Fibroblast of lung (primary cell): ENCODE data around the gene CABP4. TPM values are rescaled to one million over a fixed set of nuclear protein-coding genes. Genes with fewer than 3 reads are reported as not detected.

ENCODE experiments used
- DNase-seq, 2 donors: peaks; one replicate each; pipeline versions ENCODE4 v3.0.0 to v3.0.0-alpha.2; 2010; ENCODE audit warnings: low read depth in 2 of 2
- H2AFZ ChIP-seq: 2 replicates; pipeline ENCODE4 v1.5.1; 2012; ENCODE audit warnings: low read length, control low read depth, inconsistent platforms
- H3K27ac ChIP-seq: 2 replicates; pipeline ENCODE4 v1.5.1; 2011; ENCODE audit warnings: low read length, control low read depth; ENCODE audit not compliant: insufficient read depth
- H3K27me3 ChIP-seq: 2 replicates; pipeline ENCODE4 v1.5.1; 2011; ENCODE audit warnings: mild to moderate bottlenecking, low read length; ENCODE audit not compliant: control insufficient read depth, insufficient read depth
- H3K36me3 ChIP-seq: 2 replicates; pipeline ENCODE4 v1.5.1; 2011; ENCODE audit warnings: low read length; ENCODE audit not compliant: control insufficient read depth, insufficient read depth
- H3K4me1 ChIP-seq: 2 replicates; pipeline ENCODE4 v1.5.1; 2011; ENCODE audit warnings: low read length; ENCODE audit not compliant: control insufficient read depth, insufficient read depth; ENCODE audit errors: extremely low read depth
- H3K4me2 ChIP-seq: 2 replicates; pipeline ENCODE4 v1.5.1; 2011; ENCODE audit warnings: low read length, control low read depth; ENCODE audit not compliant: insufficient read depth; ENCODE audit errors: extremely low read depth
- H3K4me3 ChIP-seq, 4 experiments: fragments of 200-600 bp in 1 of 4; sonication (generic) in 1 of 4; replicated peaks in 1 of 4; 2 replicates each; pipeline ENCODE4 v1.5.1; 2011 to 2016; ENCODE audit warnings: low read length in 4 of 4, low read depth in 3 of 4, mild to moderate bottlenecking in 3 of 4, control low read depth in 2 of 4, inconsistent platforms in 1 of 4, mixed read lengths in 1 of 4; ENCODE audit not compliant: insufficient read depth in 1 of 4; ENCODE audit errors: control extremely low read depth in 1 of 4
- H3K79me2 ChIP-seq: 2 replicates; pipeline ENCODE4 v1.5.1; 2012; ENCODE audit warnings: mild to moderate bottlenecking, low read length, inconsistent platforms; ENCODE audit not compliant: control insufficient read depth, insufficient read depth
- H3K9ac ChIP-seq: 2 replicates; pipeline ENCODE4 v1.5.1; 2011; ENCODE audit warnings: mild to moderate bottlenecking, low read length, control low read depth; ENCODE audit not compliant: insufficient read depth
- H3K9me3 ChIP-seq: 2 replicates; pipeline ENCODE4 v1.5.1; 2012; ENCODE audit warnings: low read depth, low read length; ENCODE audit not compliant: control insufficient read depth, insufficient read depth
- H4K20me1 ChIP-seq: 2 replicates; pipeline ENCODE4 v1.5.1; 2011; ENCODE audit warnings: low read length; ENCODE audit not compliant: control insufficient read depth, insufficient read depth; ENCODE audit errors: extremely low read depth
- EZH2 ChIP-seq: IDR thresholded peaks from 2 replicates; pipeline ENCODE4 v1.5.1; 2012; ENCODE audit warnings: low read length, control low read depth, mild to moderate bottlenecking; ENCODE audit errors: missing control alignments
- polyA plus RNA-seq, 2 donors: library from polyadenylated mRNA; depleted of rRNA in 1 of 2; stranded (reverse) in 1 of 2; unstranded in 1 of 2; fragments of >200 nt; gene quantifications; 2 replicates each; pipeline ENCODE4 v1.2.1, GENCODE V29; 2011 to 2012; ENCODE audit warnings: missing spikeins in 1 of 2
- total RNA-seq: library from RNA; depleted of rRNA; stranded (reverse); fragments of >200 nt; gene quantifications from 2 replicates; pipeline ENCODE4 v1.2.1, GENCODE V29; 2014
- TF ChIP-seq, protein P1 (sequence below), 2 donors: IDR thresholded peaks in 1 of 2; conservative IDR thresholded peaks in 1 of 2; 1 replicate in 1 of 2; 2 replicates in 1 of 2; pipeline ENCODE4 v1.5.1; 2011 to 2012; ENCODE audit warnings: low read length in 2 of 2, control low read depth in 1 of 2, inconsistent platforms in 1 of 2, low read depth in 1 of 2, mild to moderate bottlenecking in 1 of 2

CABP4 gene
- total and polyA plus RNA-seq, 2 donors (not counting 1 experiment from before 2014, with no cell fraction given), result not detected

DNA sequence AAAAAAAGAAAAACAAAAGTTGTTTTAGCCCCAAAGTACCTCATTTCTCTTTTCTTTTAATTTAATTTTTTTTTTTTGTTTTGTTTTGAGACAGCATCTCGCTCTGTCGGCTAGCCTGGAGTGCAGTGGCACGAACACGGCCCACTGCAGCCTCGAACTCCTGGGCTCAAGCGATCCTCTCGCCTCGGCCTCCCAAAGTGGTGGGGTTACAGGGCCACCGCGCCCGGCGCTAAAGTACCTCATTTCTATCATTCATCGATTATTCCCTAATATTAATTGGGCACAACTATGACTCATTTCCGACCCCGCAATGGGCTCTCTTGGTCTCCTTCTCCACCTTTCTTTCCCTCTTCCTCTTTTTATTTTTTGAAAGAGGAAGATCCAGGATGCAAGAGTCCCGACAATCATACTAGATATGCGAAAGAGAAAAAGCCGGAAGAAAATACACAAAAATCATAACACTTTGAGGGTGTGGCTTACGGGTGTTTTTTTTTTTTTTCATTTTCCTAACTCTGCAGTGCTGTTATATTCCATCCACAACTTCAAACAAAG, 27.2 kb downstream of the CABP4 start:
- no peaks in the 10 kb centered on the region for H3K79me2 ChIP-seq
- peak overlapping the region; percentile 45 to 88 (median 72) for H3K4me3 ChIP-seq
- H2AFZ ChIP-seq, result peak overlapping the region; percentile 85
- TF ChIP-seq, protein P1, sequence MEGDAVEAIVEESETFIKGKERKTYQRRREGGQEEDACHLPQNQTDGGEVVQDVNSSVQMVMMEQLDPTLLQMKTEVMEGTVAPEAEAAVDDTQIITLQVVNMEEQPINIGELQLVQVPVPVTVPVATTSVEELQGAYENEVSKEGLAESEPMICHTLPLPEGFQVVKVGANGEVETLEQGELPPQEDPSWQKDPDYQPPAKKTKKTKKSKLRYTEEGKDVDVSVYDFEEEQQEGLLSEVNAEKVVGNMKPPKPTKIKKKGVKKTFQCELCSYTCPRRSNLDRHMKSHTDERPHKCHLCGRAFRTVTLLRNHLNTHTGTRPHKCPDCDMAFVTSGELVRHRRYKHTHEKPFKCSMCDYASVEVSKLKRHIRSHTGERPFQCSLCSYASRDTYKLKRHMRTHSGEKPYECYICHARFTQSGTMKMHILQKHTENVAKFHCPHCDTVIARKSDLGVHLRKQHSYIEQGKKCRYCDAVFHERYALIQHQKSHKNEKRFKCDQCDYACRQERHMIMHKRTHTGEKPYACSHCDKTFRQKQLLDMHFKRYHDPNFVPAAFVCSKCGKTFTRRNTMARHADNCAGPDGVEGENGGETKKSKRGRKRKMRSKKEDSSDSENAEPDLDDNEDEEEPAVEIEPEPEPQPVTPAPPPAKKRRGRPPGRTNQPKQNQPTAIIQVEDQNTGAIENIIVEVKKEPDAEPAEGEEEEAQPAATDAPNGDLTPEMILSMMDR (conservative IDR thresholded peaks at IDR 0.05 in 1 of 2, IDR thresholded peaks at IDR 0.05 in 1 of 2; ENCODE audit: low read depth in 1 of 2, low read length in 2 of 2), result no peak
- no peak for TF ChIP-seq EZH2
- H3K4me1 ChIP-seq, result peaks cover 7% of the 10 kb centered on the region
- H3K27me3 ChIP-seq, result no peaks in the 10 kb centered on the region
- no peaks in the 10 kb centered on the region for H4K20me1 ChIP-seq
- peak overlapping the region; percentile 88 for H3K4me2 ChIP-seq
- no peak for DNase-seq
- peak overlapping the region; percentile 92 for H3K27ac ChIP-seq
- no peaks in the 10 kb centered on the region for H3K9me3 ChIP-seq
- H3K9ac ChIP-seq, result peak overlapping the region; percentile 54
- H3K36me3 ChIP-seq, result peaks cover 2% of the 10 kb centered on the region

DNA sequence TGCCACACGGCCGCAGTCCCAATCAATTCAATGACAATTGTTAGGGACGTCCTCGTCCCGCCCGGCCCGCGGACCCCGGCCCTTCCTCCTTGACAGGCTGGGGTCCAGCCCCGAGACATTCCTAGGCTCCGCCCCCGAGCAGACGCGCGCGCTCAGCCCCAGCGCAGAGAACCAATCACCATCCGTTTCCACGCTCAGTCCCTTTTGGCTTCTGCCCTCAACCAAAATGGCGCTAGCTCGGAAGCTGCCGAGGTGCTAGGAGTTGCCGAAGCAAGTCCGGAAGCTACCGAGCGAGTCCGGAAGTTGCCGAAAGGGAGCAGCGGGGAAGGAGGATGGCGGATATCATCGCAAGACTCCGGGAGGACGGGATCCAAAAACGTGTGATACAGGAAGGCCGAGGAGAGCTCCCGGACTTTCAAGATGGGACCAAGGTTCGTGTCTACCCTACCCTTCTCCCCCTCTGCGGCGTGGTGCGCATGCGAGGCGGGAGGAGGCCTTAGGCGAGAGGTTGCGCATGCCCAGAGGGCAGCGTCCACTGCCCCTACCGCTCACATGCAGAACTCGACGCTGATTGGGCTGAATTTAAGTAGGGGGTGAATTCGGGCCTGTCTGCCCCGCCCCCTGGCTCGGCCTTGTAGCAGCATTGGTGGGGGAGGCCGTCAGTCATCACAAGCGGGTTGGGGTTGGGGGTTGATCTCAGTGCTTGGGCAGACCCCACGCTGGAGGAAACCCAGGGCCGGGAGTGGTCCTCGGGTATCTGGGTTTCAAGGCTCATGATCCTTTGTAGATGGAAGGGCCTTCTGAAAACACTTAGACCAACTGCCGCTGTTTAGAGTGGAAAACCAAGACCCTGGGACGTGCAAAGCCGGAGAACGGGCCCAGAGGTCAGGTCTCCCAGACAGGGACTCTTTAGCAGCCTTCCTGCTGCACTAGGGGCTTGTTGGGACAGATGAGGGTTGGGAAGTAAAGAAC, 28.0 kb downstream of the CABP4 start, which contains the start of gene AIP:
AIP (plus strand) TSS at position 200 of the 972 bp plus-strand sequence; CDS start at position 333, 133 bp downstream.
- Histone ChIP-seq H3K79me2 (no peaks in the 10 kb centered on the region), H4K20me1 (no peaks in the 10 kb centered on the region), H3K27ac (peak within 1 kb of the TSS; percentile 92), H3K27me3 (no peaks in the 10 kb centered on the region), H3K36me3 (peaks cover 2% of the 10 kb centered on the region), H3K4me3 (peak within 1 kb of the TSS; percentile 45 to 88 (median 72)), H3K4me2 (peak within 1 kb of the TSS; percentile 90), H3K4me1 (peaks cover 7% of the 10 kb centered on the region), H2AFZ (peak within 1 kb of the TSS; percentile 98), H3K9ac (peak within 1 kb of the TSS; percentile 54), H3K9me3 (no peaks in the 10 kb centered on the region)
- no peak for TF ChIP-seq EZH2
- peak; percentile 95 to 98 for DNase-seq

DNA sequence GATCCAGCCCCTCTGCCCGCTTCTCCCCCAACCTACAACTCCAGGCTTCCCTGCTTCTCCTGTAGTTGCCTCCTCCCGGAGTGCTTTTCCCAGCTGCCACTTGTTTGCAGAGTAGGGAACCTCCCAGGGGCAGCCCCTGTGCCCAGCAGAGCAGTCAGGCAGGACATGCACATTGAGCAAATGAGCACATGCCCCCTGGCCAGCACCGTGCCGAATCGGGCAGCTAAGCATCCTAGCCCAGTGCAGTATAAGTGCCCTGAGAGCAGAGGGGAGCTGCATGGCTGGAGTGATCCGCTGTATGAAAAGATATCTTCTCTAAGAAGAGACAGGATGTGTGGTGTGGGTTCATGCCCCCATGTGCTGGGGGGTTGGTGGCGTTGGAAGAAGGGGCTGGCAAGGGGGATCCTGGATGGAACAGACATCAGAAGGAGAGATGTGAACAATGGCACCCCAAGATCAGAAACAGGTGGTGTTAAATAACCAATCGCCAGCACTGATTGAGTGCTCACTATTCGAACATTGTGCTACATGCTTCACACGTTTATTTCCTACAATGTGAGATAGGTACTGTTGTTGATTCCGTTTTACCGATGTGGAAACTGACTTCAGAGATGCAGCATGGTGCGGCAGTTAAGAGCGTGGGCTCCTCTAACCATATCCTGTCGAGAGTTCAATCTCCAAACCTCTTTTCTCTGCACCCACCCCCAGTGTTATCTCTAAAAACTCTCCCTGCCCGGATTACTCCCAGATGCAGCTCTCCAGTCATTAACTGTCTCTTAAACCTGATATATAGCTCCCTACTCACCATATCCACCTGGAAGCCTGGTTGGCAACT, 28.9 kb downstream of the CABP4 start:
- TF ChIP-seq, protein P1 (conservative IDR thresholded peaks at IDR 0.05 in 1 of 2, IDR thresholded peaks at IDR 0.05 in 1 of 2; ENCODE audit: low read depth in 1 of 2, low read length in 2 of 2), result no peak
- no peak for TF ChIP-seq EZH2
- H3K4me3 ChIP-seq, result peak overlapping the region in 1 of 4 experiments; percentile 72
- H4K20me1 ChIP-seq, result no peaks in the 10 kb centered on the region
- H2AFZ ChIP-seq, result no peak overlapping the region
- DNase-seq, result no peak
- H3K79me2 ChIP-seq, result no peaks in the 10 kb centered on the region
- H3K27ac ChIP-seq, result no peak overlapping the region
- no peaks in the 10 kb centered on the region for H3K9me3 ChIP-seq
- H3K27me3 ChIP-seq, result no peaks in the 10 kb centered on the region
- H3K9ac ChIP-seq, result no peak overlapping the region
- H3K36me3 ChIP-seq, result peaks cover 2% of the 10 kb centered on the region
- H3K4me2 ChIP-seq, result no peak overlapping the region
- peaks cover 7% of the 10 kb centered on the region for H3K4me1 ChIP-seq
